K562 (cell line): ENCODE measurements around the gene SERPINE1. TPM values are rescaled to one million over a fixed set of nuclear protein-coding genes. Genes with fewer than 3 reads are reported as not detected.
A peak's percentile ranks its signal among the peaks of the same experiment; 100 is the strongest.

Experiments
- ATAC-seq: fragments of 200-7000 bp; cut with Tn5 transposase; 3 replicates; pipeline ENCODE4 v1.9.1; 2020; ENCODE audit warnings: moderate library complexity
- BruUV-seq: library from RNA; stranded (reverse); fragments of 400-500 nt; replicated peaks from 2 replicates; lab custom pipeline; 2021; lab: Mats Ljungman, UMichigan
- CTCF ChIA-PET: fragments of 300-600 bp; formaldehyde crosslinking; extraction: SDS; loops from one replicate; lab custom pipeline; 2021; ENCODE audit warnings: low intra/inter-chr PET ratio; lab: Yijun Ruan, JAX
- POLR2A ChIA-PET: fragments of 300-600, 350-650 bp; sonication (Branson Sonifier 250); formaldehyde crosslinking; extraction: SDS; loops from one replicate; lab custom pipeline; 2021; ENCODE audit warnings: antibody characterized with exemption, inconsistent platforms; lab: Yijun Ruan, JAX
- DNase-seq, 4 experiments: peaks; one replicate each; pipeline versions ENCODE4 v3.0.0 to v3.0.0-alpha.2; 2011 to 2018; ENCODE audit warnings: low spot score in 3 of 4, mixed read lengths in 3 of 4; ENCODE audit errors: extremely low read depth in 1 of 4
- FAIRE-seq: peaks from 2 replicates; lab custom pipeline; 2011; peaks lifted over from hg19 to GRCh38; lab: Jason Lieb, UNC
- H2AFZ ChIP-seq: 2 replicates; pipeline ENCODE4 v1.6.0; 2011; ENCODE audit warnings: low read depth, low read length, control low read depth, inconsistent platforms
- H3K27ac ChIP-seq: fragments of 200-600 bp; 3 replicates; pipeline ENCODE4 v1.8.0; 2011; ENCODE audit warnings: low read depth, mild to moderate bottlenecking, control low read depth, inconsistent platforms, low read length, moderate library complexity, mixed read lengths; ENCODE audit errors: extremely low read depth
- H3K27me3 ChIP-seq, 2 experiments: fragments of 300-600 bp in 1 of 2; 2 replicates in 1 of 2; 3 replicates in 1 of 2; pipeline versions ENCODE4 v1.6.0 to v1.8.0; 2011; ENCODE audit warnings: inconsistent platforms in 2 of 2, low read length in 2 of 2, mild to moderate bottlenecking in 1 of 2, mixed read lengths in 1 of 2, moderate library complexity in 1 of 2; ENCODE audit not compliant: control insufficient read depth in 2 of 2, insufficient read depth in 2 of 2
- H3K36me3 ChIP-seq: fragments of 300-600 bp; 3 replicates; pipeline ENCODE4 v1.8.0; 2011; ENCODE audit warnings: mild to moderate bottlenecking, low read length, inconsistent platforms; ENCODE audit not compliant: control insufficient read depth, insufficient read depth
- H3K4me1 ChIP-seq, 2 experiments: fragments of 200-600 bp in 1 of 2; replicated peaks in 1 of 2; 2 replicates in 1 of 2; 3 replicates in 1 of 2; pipeline versions ENCODE4 v1.5.1 to v1.8.0; 2011; ENCODE audit warnings: inconsistent platforms in 2 of 2, low read length in 2 of 2, mild to moderate bottlenecking in 1 of 2, mixed read lengths in 1 of 2, moderate library complexity in 1 of 2; ENCODE audit not compliant: control insufficient read depth in 2 of 2, insufficient read depth in 2 of 2
- H3K4me2 ChIP-seq: 2 replicates; pipeline ENCODE4 v1.6.1; 2011; ENCODE audit warnings: low read length, control low read depth, inconsistent platforms, mixed read lengths; ENCODE audit not compliant: insufficient read depth
- H3K4me3 ChIP-seq: fragments of 200-600 bp; sonication (generic), shearing (Covaris generic); 2 replicates; pipeline ENCODE4 v1.5.1; 2016; ENCODE audit warnings: control low read depth, inconsistent platforms
- H3K79me2 ChIP-seq: fragments of 200-600 bp; 3 replicates; pipeline ENCODE4 v1.8.0; 2011; ENCODE audit warnings: low read length, inconsistent platforms; ENCODE audit not compliant: control insufficient read depth, insufficient read depth
- H3K9ac ChIP-seq, 2 experiments: 2 replicates each; pipeline versions ENCODE4 v1.6.0 to v1.6.1; 2011; ENCODE audit warnings: low read depth in 2 of 2, low read length in 2 of 2, control low read depth in 1 of 2, inconsistent platforms in 1 of 2, mild to moderate bottlenecking in 1 of 2, mixed read lengths in 1 of 2; ENCODE audit not compliant: insufficient read depth in 1 of 2
- H3K9me1 ChIP-seq: one replicate; pipeline ENCODE4 v1.6.0; 2011; ENCODE audit warnings: inconsistent platforms, mild to moderate bottlenecking, low read length, moderate library complexity; ENCODE audit not compliant: control insufficient read depth, insufficient read depth
- H3K9me3 ChIP-seq: replicated peaks from 2 replicates; pipeline ENCODE4 v1.5.1; 2011; ENCODE audit warnings: low read depth, low read length, inconsistent platforms; ENCODE audit not compliant: control insufficient read depth, insufficient read depth
- H4K20me1 ChIP-seq: replicated peaks from 2 replicates; pipeline ENCODE4 v1.6.1; 2011; ENCODE audit warnings: low read length, inconsistent platforms, mixed read lengths; ENCODE audit not compliant: control insufficient read depth, insufficient read depth
- EGR1 ChIP-seq: fragments of 450-650 bp; conservative IDR thresholded peaks from 2 replicates; pipeline ENCODE4 v1.6.1; 2017; ENCODE audit warnings: mild to moderate bottlenecking
- HMBOX1 ChIP-seq: sonication (generic); IDR thresholded peaks from 2 replicates; pipeline ENCODE4 v1.6.1; 2016
- KDM1A ChIP-seq, 2 experiments: fragments of 450-650 bp; IDR thresholded peaks; 2 replicates each; pipeline ENCODE4 v1.6.1; 2016; ENCODE audit warnings: mild to moderate bottlenecking in 2 of 2
- PATZ1 ChIP-seq: fragments of 250-450 bp; sonication (Bioruptor Pico); IDR thresholded peaks from 2 replicates; pipeline ENCODE4 v1.5.0; 2020; ENCODE audit warnings: mild to moderate bottlenecking, borderline replicate concordance
- PURB ChIP-seq: sonication (generic); formaldehyde crosslinking; IDR thresholded peaks from 2 replicates; pipeline ENCODE4 v1.9.0; 2021; ENCODE audit warnings: low read depth, mild to moderate bottlenecking, missing genetic modification reagents
- SFPQ ChIP-seq: fragments of 200-400 bp; formaldehyde crosslinking; IDR thresholded peaks from 2 replicates; pipeline ENCODE4 v1.6.1; 2017; ENCODE audit warnings: mild to moderate bottlenecking, low read depth, low read length, moderate library complexity
- ZFP36 ChIP-seq: fragments of 150-350 bp; IDR thresholded peaks from 2 replicates; pipeline ENCODE4 v1.6.1; 2018; ENCODE audit warnings: low read length, low read depth; ENCODE audit not compliant: partially characterized antibody
- ZNF121 ChIP-seq: sonication (generic); formaldehyde crosslinking; conservative IDR thresholded peaks from 2 replicates; pipeline ENCODE4 v1.8.0; 2022; ENCODE audit warnings: missing genetic modification reagents
- ZNF143 ChIP-seq: sonication (generic); formaldehyde crosslinking; IDR thresholded peaks from 2 replicates; pipeline ENCODE4 v1.9.0; 2022; ENCODE audit warnings: mild to moderate bottlenecking, missing genetic modification reagents
- WGBS: fragments of 100-300 bp; shearing (Covaris generic); methylation state at CpG from one replicate; pipeline ENCODE4 v1.1.6; 2016; ENCODE audit warnings: low coverage, mixed read lengths; ENCODE audit not compliant: insufficient coverage; ENCODE audit errors: missing lambda C conversion rate; 5-methylcytosine and 5-hydroxymethylcytosine counted together
- in situ Hi-C: fragments of 300-500 bp; cut with MboI; formaldehyde crosslinking; loops from 4 replicates; pipeline ENCODE4 v1.15.0; 2018; ENCODE audit warnings: inconsistent platforms, mixed read lengths
- intact Hi-C: fragments of 100-400 bp; cut with micrococcal nuclease; formaldehyde crosslinking; loops from 2 replicates; pipeline ENCODE4 v1.14.2; 2022
- polyA plus RNA-seq, 8 experiments: library from polyadenylated mRNA; depleted of rRNA in 4 of 8; stranded (reverse) in 5 of 8; unstranded in 3 of 8; fragments of >200 nt; fragmentation: Nextera tagmentation in 2 of 8; fragmentation: Illumina TruSeq in 1 of 8; extraction: Ambion mirVana in 2 of 8; extraction: Trizol in 1 of 8; gene quantifications; 2 replicates each; pipeline versions ENCODE4 v1.2.1 to v1.2.3, GENCODE V29; 2011 to 2014; ENCODE audit warnings: inconsistent platforms in 1 of 8, missing spikeins in 1 of 8
- total RNA-seq, 7 experiments: library from RNA; depleted of rRNA in 6 of 7; stranded (reverse); fragments of >200 nt in 6 of 7; fragmentation: Illumina TruSeq in 2 of 7; extraction: Trizol in 2 of 7; gene quantifications; 2 replicates each; pipeline versions ENCODE4 v1.2.1 to v1.2.3, GENCODE V29; 2011 to 2021; ENCODE audit warnings: low replicate concordance in 1 of 7

SERPINE1 gene
- total and polyA plus RNA-seq, 9 of the 15 experiments (the other 6 are each of a cell fraction or from before 2014, with no cell fraction given), result 0.22 to 4.8 (median 0.91) TPM

GRCh38 chr7:101119876-101120275 lies 7.0 kb upstream of the SERPINE1 start:
- in situ Hi-C loops, result no loop called here
- H3K4me3 ChIP-seq, result no peak overlapping the region
- no TSS peak for BruUV-seq
- no peak for ATAC-seq
- H2AFZ ChIP-seq, result no peak overlapping the region
- no peak overlapping the region for H3K4me2 ChIP-seq
- H3K4me1 ChIP-seq, result peaks cover 20 to 25% of the 10 kb centered on the region in 2 experiments
- CTCF ChIA-PET, result no interaction called here
- H3K27ac ChIP-seq, result no peak overlapping the region
- DNase-seq, result no peak
- no peaks in the 10 kb centered on the region for H3K79me2 ChIP-seq
- H3K9me3 ChIP-seq, result no peaks in the 10 kb centered on the region
- no peaks in the 10 kb centered on the region for H4K20me1 ChIP-seq
- no peak for FAIRE-seq
- 43% methylated on average over 10 of the region's 10 CpGs for WGBS
- no peak for TF ChIP-seq ZFP36
- peak; percentile 58; the same call in 1 of the 2 replicates for TF ChIP-seq EGR1
- no peak for TF ChIP-seq ZNF121 (CRISPR knock-in tag)
- POLR2A ChIA-PET, result no interaction called here
- no peak overlapping the region for H3K9ac ChIP-seq
- H3K27me3 ChIP-seq, result no peaks in the 10 kb centered on the region
- intact Hi-C loops, result no loop called here
- H3K36me3 ChIP-seq, result no peaks in the 10 kb centered on the region
- H3K9me1 ChIP-seq, result no peaks in the 10 kb centered on the region

- peak; percentile 14; the same call in 1 of the 2 replicates for TF ChIP-seq HMBOX1
- no peak for TF ChIP-seq PATZ1 (CRISPR knock-in tag)
- TF ChIP-seq KDM1A (IDR thresholded peaks at IDR 0.05), result peak in 1 of 2 experiments; percentile 51; a peak in 1 of 4 replicates
- TF ChIP-seq SFPQ, result no peak
- TF ChIP-seq ZNF143 (CRISPR knock-in tag), result no peak
- no peak for TF ChIP-seq PURB
- Histone ChIP-seq H3K4me1 (peaks cover 22 to 26% of the 10 kb centered on the region in 2 experiments), H3K9me3 (no peaks in the 10 kb centered on the region), H2AFZ (no peak overlapping the region), H3K9me1 (no peaks in the 10 kb centered on the region), H3K4me3 (no peak overlapping the region), H3K9ac (no peak overlapping the region), H3K36me3 (no peaks in the 10 kb centered on the region), H3K79me2 (no peaks in the 10 kb centered on the region), H3K27ac (no peak overlapping the region), H3K27me3 (no peaks in the 10 kb centered on the region), H3K4me2 (no peak overlapping the region), H4K20me1 (no peaks in the 10 kb centered on the region)
- in situ Hi-C loops (no loop called here), intact Hi-C loops (no loop called here)
- FAIRE-seq (no peak), DNase-seq (no peak), ATAC-seq (no peak)
- POLR2A ChIA-PET, result no interaction called here
- BruUV-seq, result no TSS peak
- 34% methylated on average over 4 of the region's 4 CpGs for WGBS
- CTCF ChIA-PET, result no interaction called here
Observed at GRCh38 chr7:101120315-101120714, 6.6 kb upstream of the SERPINE1 start.
